Colon (tissue), 2 donors: ENCODE results near the gene FMC1.
"Not testable (repeated sequence)": the region's sequence is repeated elsewhere in the genome, so short reads cannot be mapped to it uniquely, and the experiment has no call there.

Experiments used
- FAIRE-seq: peaks from 2 replicates; lab custom pipeline; 2012; peaks lifted over from hg19 to GRCh38; lab: Jason Lieb, UNC
- donor health status: control.
- donor health status: control.

The FMC1 gene

GRCh38 chr7:139341058-139341775 lies at the start of gene FMC1:
TSS of gene FMC1 (plus strand) at chr7:139341337. CDS start at chr7:139341385, 48 bp downstream.
- no peak for FAIRE-seq

- no peak for FAIRE-seq
These were observed 48.3 kb upstream of the FMC1 start for GRCh38 chr7:139292821-139293220.

DNA sequence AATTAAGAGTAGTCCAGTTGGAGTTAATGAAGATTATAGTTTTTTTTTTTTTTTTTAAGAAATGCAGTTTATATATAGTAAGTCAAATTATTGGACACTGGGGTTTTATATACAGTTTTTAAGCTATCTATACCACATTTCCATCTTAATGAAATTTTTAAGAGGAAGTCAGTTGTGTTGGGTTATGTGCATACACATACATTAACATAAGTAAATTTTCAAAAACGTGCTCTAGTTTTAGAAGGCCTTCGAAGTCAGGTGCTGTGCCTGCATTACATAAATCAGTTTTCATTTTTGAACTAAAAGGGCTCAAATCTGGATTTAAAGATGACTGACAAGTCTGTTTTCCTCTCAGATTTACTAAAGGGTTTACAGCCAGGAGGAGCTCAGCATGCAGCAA lies 47.6 kb upstream of the FMC1 start:
- no peak for FAIRE-seq

- FAIRE-seq, result no peak
These were observed 46.9 kb upstream of the FMC1 start for GRCh38 chr7:139294241-139294640.

- FAIRE-seq, result no peak
These were observed 46.1 kb upstream of the FMC1 start for GRCh38 chr7:139294951-139295575.

DNA sequence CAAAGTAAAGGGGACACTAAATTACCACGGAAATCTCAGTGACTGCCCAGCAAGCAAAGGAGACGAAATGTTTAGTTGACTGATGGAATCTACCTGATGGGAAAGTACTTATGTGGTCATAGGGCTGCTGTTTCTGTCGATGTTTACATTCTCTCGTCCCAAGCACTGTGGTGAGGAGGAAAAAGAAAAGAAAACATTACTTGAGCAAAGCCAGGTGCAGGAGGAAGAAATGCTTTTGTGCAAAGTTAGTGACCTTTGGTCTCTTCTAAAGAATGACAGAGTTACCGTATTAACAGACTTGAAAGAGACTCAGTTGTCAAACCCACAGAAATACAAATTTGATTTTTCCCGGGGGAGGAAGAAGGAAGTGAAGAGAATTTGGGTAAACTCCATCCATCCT lies 43.3 kb upstream of the FMC1 start:
- no peak for FAIRE-seq

DNA sequence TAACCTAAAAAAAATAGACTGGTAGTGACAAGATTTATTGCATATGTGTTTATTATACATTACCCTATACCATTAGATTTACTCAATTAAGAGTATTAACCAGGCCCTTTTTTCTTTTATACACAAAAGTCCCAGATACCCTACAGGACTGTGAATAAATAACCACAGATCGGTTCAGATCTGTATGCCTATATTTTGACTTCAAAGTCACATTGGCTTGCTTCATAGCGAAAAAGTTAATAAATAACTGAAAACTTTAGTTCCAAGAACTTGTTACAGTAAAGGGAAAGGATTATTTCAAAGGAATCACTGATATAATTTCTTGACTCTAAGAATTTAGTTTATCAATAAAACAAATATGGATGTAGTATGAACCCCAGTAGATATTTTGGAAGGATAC lies 41.8 kb upstream of the FMC1 start:
- FAIRE-seq, result no peak

DNA sequence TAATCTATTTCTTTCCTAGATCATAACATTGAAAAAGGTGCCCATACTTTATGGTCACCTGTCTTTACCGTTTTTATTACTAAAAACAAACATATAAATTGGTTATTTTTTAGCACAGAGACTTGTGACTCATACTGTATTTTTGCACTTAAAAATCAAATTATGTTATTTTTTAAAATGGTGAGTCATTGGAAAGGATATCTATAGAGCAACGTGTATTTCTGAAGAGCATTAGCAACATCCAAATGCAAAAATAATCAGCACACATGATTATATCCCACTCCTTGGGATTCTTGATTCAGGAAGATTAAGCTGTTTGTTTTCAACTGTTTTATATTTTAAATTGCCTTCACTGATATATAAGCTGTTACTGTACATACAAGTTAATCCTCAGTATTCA lies 40.7 kb upstream of the FMC1 start:
- no peak for FAIRE-seq

DNA sequence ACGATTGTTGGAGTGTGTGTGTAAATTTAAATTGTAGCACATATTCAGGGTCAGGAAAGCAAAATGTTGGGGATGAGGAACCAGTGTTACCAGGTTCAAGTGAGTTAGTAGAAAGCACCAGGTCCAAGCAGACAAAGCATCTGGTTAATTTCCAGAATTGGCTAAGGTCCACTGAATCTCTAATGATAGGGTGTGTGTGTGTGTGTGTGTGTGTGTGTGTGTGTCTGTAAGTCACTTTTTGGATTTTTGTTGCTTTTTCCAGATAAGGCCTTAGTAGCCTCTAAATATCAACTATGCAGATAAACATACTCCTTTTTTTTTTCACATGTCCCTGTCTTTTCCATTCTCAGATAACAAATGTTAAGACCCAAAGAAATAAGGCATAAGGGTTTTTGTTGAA lies 36.6 kb upstream of the FMC1 start:
- no peak for FAIRE-seq

DNA sequence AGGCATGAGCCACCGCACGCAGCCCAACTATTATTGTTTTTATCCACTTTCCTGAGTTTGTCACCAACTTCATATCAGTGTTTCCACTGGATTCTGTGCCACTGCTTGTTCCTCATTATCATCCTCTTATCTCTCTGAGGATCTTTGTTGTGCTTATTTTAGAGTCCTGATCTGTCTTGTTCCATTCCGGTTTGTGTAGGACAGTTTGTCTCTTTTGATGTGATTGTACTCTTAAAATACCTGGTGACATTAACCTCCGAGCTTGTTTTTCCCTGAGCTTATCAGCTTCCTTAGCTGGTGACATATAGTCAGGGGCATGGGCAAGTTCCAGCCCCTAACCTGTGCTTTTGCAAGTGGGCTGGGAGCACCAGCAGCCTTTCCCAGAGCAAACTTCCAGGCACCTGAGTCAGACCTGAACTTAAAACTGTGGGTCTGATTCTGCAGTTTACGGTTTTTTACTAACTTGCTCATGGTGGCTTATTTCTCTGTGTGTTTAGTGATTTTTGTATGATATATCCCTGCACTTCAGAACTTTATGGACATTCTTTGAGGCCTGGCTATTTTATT lies 23.1 kb upstream of the FMC1 start:
- no peak for FAIRE-seq

DNA sequence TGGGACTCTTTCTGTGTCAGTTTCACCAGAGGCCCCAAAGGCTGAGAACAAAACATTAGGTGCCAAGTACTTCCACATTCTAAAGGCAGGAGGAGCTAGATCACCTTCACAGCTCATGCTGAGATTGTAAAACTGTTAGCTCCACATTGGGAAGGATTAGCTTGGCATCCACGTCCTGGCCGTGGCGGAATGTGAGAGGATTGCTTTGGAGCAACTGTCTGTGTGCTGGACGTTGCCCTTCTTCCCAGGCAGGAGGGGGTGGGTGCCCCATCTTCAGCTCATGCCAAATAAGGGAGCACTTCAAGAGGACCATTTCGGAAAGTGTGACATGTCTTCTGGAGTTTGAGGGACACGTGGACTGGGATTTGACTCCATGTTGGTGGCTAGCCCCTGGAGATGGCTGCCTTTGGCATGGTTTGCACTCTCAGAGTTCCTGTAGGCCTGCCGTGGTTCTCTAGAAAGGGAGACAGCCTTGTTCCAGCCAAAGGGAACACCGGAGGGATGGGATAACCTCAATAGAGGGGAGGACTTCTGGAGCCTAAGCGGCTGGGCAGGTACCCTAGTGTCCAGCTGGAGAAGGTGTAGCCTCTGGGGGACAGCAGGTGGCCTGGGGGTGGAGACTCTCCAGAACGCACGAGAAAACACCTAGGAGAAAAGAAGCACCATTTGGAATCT lies 19.9 kb upstream of the FMC1 start:
- FAIRE-seq, result no peak

DNA sequence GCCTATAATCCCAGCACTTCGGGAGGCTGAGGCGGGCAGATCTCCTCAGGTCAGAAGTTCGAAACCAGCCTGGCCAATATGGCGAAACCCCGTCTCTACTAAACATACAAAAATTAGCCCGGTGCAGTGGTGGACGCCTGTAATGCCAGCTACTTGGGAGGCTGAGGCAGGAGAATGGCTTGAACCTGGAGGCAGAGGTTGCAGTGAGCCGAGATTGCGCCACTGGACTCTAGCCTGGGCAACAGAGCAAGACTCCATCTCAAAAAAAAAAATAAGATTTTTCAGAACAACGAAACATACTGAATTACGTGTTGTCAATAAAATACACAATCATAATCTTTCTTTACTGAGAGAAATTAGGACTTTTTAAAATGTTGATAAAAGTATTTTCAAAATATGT lies 16.4 kb upstream of the FMC1 start:
- FAIRE-seq, result not testable (repeated sequence)

GRCh38 chr7:139328375-139328774 lies 12.8 kb upstream of the FMC1 start:
- no peak for FAIRE-seq

DNA sequence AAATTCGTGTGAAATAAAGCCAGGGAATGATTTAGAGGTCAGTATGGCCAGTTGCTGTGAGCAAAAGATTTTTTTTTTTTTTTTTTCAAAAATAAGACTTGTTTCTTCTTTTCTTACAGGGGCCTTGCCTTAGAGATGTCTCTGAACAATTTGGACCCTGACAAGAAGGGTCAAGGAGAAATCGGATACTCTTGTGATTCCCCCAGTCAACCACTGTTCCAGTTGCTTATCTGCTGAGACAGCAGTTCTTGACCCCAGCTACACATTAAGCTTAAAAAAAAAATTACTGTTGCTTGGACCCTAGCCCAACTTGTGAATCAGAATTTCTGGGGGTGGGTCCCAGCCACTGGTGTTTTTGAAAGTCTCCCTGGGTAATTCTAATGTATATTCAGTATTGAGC lies 12.0 kb upstream of the FMC1 start:
- no peak for FAIRE-seq

- no peak for FAIRE-seq
These were observed 10.7 kb upstream of the FMC1 start for GRCh38 chr7:139330333-139331030.

GRCh38 chr7:139332697-139333359 lies 8.3 kb upstream of the FMC1 start:
- FAIRE-seq, result no peak

DNA sequence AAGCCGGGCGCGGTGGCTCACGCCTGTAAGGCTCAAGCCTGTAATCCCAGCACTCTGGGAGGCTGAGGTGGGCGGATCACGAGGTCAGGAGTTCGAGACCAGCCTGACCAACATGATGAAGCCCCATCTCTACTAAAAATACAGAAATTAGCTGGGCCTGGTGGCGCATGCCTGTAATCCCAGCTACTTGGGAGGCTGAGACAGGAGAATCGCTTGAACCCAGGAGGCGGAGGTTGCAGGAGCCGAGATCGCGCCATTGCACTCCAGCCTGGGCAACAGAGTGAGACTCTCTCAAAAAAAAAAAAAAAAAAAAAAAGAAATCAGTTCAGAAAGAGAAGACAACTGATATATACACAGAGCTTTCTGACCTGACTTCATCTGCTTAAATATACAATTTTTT lies 7.7 kb upstream of the FMC1 start:
- not testable (repeated sequence) for FAIRE-seq

DNA sequence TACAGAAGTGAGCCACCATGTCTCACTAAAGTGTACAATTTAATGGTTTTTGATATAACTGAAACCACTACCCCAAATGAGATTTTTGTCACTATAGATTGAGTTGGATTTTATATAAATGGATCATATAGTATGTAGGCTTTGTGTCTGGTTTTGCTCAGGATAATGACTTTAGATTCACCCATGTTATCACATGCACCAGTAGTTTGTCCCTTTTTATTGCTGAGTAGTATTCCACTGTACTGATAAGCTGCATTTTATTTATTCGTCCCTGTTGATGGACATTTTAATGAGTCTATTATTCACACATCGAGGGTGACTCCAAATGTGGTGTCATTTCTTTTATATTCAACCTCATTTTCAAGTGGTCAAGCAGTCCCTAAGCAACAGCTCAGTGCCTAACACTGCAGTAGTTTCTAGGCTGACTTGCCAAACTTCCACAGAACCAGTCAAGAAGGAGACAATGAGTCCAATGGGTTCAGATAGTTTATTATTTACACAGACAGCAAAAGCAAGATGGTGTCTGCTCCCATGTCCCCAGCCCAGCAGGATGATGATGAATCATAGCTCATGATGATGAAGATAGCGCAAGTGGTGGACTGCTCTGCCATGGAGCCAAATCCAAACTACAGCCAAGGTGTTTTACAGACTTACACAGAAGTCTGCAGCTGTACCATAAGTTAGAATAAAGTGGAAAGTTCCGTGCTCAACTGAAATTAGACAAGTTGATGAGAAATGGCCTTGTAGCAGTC lies 6.6 kb upstream of the FMC1 start:
- no peak for FAIRE-seq

DNA sequence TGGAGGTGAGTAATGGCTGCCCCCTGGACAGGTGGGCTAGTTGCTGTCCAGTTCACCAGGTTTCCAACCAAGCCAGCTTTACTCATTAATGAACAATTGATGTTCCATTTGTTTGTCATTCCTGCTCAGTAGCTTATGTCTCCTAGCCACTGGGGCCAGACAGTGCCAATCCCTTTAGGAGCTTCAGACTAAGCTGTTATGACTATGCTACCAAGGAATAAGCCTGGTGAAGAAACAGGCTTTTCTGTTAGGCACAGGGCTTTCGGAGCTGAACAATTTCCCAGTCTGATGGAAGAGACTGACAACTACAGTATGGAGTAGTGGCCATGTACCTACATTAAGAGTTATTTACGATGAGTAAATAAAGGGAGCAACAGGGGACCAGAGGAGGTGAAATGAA lies 2.1 kb upstream of the FMC1 start:
- no peak for FAIRE-seq

DNA sequence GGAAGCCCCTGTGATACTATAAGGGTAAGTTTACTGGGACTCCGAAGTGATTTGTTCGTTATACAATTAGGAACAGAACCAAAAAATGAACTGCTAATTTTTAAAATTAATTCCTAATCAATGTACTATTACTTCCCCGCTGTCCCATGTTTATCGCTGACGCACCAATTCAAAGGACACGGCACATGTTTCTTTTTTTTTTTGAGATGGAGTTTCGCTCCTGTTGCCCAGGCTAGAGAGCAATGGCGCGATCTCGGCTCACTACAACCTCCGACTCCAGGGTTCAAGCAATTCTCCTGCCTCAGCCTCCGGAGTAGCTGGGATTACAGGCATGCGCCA lies 1.5 kb upstream of the FMC1 start:
- no peak for FAIRE-seq

DNA sequence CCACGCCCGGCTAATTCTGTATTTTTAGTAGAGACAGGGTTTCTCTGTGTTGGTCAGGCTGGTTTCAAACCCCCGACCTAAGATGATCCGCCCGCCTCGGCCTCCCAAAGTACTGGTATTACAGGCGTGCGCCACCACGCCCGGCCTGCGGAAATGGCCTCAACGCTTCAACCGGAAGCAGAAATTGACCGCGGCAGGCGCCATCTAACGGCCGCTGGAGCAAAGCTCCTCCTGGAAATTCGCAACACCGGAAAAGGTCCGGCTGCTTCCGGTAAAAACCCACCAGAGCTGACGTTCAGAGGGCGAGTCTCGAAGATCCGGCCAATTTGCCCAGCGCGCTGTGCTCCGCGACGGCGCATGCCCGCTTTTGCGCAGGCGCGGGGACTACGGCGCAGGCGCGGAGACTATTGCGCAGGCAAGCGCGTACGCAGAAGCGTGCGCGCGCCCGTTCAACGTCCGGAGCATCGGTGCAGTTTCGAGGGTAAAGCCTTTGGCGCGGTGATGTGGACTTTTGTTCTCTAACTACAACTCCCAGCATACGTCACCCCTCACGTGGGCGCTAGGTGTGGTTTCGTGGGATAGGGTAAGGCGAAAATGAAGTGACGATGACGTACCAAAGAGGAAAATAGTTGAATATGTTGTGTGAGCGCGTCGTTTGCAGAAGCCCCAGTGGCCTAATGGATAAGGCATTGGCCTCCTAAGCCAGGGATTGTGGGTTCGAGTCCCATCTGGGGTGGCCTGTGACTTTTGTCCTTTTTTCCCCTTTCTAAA lies 915 bp upstream of the FMC1 start:
- no peak for FAIRE-seq
